T-helper 2 cell (primary cell): ENCODE measurements around the gene C10orf120.

Experiments used
- DNase-seq, 5 experiments: peaks; one replicate each; pipeline versions ENCODE4 v3.0.0 to v3.0.0-alpha.2; 2012 to 2022

Gene C10orf120

GRCh38 chr10:122703483-122704448 lies 4.1 kb upstream of the C10orf120 start:
- DNase-seq: peak in 3 of 5 experiments; percentile 18 to 33 (median 26)

DNA sequence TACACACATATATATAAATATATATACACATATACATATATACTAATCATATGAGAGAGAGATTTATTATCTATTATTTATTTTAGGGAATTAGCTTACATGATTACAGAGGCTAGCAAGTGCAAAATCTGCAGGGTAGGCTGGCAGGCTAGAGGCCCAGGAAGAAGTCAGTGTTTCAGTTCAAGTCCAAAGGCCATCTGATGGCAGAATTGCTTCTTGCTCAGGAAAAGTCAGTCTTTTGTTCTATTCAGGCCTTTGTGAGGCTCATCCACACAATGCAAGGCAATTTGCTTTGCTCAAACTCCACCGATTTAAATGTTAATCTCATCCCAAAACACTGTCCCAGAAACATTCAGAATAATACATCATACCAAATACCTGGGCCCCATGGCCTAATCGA lies 2.6 kb upstream of the C10orf120 start:
- DNase-seq: no peak

DNA sequence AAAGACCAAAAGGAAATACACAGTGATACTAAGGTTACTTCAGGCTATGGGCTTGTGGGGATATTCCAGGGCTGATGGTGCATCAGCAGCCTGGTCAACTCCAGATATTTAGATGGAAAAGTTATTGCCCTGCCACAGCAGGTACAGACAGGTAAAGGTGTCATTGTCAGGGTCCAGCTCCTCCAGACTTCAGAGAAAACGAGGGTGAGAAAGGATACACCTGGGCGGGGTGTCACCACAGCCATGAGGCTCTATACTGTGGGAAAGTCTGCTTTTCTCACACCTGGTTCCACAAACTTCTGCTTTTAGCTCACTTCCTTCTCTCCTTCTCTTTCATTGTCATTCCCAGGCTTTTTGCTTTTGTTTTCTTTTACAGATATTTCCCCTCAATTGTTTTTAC lies 2.0 kb upstream of the C10orf120 start:
- DNase-seq: no peak

DNA sequence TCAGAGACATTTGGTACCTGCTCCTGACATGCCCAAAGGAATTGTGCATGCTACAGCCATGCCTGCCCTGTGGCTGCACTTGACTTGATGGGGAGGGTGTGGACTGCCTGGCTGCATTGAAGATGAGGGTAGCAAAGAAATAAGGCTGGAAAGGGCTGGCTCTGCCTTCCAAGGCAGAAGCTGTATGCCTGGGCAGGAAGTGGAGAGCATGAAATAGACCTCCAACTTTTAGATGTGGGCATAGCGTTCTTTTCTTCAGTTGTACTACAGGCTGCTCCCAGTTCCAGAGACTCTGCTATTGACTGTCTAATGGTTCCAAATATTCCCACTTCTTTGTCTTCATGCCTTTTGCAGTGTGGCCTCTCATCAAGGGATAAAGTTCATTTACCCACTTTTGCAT lies 3.0 kb downstream of the C10orf120 start:
- DNase-seq: no peak

DNA sequence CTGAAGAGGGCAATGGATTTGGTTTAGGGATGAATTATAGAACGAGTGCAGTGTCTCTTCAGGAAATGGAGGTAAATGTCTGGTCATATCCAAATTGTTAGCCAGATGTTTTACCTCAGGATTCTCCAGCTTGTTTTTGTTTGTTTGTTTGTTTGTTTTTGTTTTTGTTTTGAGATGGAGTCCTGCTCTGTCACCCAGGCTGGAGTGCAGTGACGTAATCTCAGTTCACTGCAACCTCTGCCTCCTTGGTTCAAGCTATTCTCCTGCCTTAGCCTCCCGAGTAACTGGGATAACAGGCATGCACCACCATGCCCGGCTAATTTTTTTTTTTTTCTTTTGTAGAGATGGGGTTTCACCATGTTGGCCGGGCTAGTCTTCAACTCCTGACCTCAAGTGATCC lies 6.9 kb downstream of the C10orf120 start:
- no peak for DNase-seq

GRCh38 chr10:122689146-122689820 lies 10.4 kb downstream of the C10orf120 start:
- DNase-seq: no peak

DNA sequence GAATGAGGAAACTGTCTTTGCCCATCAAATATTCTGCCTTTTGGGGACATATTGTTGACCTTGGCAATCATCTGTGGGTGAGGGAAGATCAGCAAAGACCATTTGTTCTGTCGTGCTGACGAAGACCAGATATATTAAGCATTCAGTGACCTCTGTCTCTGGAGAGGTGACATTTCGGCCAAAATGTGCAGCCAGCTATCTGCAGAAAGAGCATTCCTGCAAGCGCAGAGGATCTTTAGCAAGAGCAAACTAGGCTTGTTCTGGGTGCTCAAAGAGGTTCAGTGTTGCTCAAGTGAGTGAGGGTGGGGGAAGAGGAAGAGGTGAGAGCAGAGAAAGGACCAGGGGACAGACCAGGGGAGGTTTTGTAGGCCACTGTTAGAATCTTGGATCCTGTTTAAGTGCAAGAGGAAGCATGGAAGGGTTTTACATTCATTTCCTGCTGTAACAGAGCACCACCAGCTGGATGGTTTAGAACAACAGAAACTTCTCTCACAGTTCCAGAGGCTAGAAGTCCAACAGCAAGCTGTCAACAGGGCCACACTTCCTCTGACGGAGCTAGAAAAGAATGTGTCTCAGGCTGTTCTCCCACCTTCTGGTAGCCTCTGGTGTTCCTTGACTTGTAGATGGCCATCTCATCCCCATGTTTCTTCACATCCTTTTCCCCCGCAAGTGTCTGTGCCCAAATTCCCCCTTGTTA lies 11.2 kb downstream of the C10orf120 start:
- DNase-seq: no peak

DNA sequence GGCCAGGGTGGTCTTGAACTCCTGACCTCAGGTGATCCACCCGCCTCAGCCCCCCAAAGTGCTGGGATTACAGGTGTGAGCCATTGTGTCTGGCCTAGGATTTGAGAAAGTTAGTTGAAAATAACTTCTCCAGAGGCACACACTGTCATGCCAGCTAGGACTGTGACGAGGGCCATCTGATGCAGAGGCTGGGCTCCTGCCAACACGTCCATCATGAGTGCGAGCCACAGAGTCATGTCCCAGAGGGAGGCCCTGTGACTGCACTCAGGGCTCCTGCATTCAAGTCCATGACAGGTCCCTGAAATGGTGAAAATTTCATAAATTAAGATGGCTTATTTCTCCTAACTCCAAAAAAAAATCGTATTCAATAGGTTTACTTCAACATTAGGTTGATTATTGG lies 17.1 kb downstream of the C10orf120 start:
- no peak for DNase-seq

- no peak for DNase-seq
Measured at GRCh38 chr10:122678266-122678665, 21.4 kb downstream of the C10orf120 start.

DNA sequence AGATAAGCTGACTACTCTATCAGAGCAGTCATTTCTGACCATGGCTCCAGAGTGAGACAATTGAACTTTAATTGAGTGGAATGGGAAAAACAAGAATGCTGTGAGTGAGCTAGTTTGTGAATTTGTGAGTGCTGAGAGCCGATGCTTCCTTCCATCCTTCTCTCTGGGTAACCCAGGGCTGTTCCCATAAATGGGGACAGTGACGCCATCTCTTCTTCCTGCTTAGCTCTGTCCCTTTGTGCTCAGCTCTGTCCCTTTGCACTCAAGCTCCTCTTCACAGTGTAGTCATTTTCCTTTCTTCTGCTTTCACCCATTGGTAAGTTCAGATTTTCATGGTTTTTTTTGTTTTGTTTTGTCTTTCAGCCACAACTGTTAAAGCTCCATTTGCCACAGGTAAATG lies 24.4 kb downstream of the C10orf120 start:
- DNase-seq: no peak

DNA sequence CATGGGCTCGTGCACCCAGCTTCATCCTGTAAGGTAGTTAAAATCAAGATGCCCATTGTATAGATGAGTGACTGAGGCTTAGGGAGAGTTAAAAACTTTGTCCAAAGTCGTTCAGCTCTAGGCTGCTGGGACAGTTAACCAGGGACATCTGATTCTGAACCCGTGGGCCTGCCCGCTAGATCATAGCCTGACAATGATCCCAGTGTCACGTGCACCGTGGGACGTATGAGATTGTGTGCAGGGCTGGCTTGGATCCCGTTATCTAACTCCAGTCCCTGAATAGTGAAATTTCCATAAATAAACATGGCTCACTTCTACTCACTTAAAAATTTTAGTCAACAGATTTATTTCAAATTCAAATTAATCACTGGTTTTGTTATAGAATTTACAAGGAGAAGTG lies 24.9 kb downstream of the C10orf120 start:
- no peak for DNase-seq

DNA sequence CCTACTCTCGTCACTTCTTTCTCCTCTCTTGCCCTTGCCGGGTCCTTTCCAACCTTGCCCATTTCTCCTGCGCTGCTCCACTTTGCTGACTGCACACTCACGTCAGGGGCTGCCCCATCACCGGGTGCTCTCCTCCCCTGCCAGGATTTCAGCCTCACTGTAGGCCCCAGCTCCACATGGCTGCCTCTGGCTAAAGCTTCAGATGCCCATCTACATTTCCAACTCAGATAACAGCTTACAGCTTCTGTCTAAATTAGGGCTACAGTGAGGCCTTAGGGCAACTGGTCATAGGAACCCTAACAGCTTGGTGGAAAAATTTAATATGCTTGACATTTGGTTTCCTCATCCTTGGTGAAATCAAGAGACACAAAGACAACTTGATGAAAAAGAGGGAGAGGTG lies 25.9 kb downstream of the C10orf120 start:
- DNase-seq: no peak

DNA sequence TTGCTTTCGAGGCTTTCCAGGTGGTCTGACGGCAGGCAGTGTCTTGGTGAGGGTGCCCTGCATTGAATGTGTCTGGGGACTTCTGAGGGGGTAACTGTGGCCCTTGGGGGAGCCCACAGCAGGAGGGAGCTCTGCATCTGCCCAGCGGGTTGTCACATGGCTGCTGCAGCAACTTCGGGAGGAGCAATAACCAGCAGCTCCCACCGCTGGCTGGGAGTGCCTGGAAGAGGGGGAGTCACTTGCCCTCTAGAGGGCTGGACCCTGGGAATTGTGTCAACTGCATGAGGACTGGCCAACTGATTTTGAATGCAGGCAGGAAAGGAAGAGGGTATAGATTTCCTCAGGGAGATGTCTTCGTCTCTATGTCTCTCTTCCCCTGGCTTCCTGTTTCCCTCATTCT lies 26.4 kb downstream of the C10orf120 start:
- DNase-seq: no peak

- no peak for DNase-seq
Measured at GRCh38 chr10:122672655-122673054, 27.0 kb downstream of the C10orf120 start.

GRCh38 chr10:122671355-122671754 lies 28.3 kb downstream of the C10orf120 start:
- no peak for DNase-seq

DNA sequence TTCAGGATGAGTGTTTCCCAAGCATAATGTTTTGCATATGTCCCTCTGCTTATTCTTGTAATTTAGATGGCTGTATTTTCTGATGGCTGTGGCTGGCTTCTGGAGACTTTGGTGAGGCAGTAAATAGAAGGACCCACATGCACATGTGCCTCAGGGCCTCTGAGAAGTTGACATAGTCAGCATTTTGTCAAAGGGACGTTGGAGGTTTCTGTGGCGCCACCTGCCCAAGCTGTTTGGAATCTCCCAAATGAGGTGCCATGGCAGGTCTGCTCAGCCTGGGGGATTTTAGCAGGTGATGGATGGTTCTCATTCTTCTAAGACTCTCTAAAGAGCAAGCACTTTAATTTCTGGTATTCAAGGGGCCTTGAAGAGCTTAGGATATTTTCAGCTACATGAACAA lies 29.8 kb downstream of the C10orf120 start:
- DNase-seq: no peak

- DNase-seq: no peak
Measured at GRCh38 chr10:122669045-122669444, 30.6 kb downstream of the C10orf120 start.

DNA sequence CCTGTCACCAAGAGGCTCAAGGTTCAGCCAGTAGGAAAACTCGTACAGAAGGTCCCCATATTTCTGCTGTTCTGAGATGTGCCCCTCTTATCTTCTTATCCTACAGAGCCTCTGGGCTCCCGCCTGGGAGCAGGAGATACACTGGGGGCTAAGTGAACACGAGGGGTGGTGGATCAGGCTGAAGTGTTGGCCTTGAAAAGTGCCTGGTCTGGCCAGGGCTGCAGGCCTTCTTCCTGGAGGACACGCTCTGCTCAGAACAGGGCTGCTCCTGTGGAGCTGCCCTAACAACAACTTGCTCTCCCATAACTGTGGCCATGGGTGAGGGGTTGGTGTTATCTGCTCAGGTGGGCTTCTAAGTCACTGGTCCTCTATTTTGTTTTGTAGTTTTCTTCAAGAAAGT lies 33.7 kb downstream of the C10orf120 start:
- no peak for DNase-seq

DNA sequence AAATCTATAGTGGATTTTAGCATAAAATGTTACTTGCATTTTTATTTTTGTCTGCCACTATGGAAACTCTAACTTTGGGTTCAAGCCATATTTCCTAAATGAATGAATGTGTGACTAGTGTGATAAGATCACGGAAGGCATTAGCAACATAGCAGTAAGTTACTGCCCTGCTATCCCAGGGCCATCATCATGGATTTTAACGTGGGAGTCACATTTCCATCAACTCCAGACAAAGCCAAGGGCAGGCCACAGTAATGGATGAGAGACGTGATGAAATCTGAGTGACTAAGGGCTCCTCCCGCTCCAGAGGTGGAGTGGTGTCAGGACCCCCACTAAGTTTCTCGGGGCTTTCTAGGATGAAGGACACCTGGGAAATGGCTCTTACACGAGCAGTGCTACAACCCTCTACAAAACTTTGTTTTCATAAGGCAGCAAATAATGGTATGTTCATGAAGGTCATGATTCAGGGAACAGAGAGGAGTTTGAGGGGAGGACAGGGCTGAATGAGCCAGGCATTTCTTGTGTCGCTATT lies 34.3 kb downstream of the C10orf120 start:
- DNase-seq: no peak

DNA sequence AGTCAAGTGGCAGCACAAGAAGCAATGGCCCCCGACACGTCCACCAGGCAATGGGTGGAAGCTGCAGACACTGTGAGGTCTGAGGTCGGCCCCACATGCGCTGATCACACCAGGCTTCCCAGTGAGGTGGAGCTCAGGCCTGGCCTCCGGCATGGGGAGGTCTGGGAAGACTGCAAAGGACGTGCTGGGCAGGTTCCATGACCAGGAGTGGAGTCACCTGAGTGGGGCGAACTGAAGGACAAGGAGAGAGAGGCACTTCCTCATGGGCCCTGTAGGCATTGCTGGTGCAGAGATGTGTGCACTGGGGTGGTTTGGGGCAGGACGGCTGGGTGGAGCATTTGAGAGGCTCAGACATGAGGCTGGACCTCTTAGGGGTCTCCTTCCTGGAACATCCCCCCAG lies 35.1 kb downstream of the C10orf120 start:
- DNase-seq: no peak

DNA sequence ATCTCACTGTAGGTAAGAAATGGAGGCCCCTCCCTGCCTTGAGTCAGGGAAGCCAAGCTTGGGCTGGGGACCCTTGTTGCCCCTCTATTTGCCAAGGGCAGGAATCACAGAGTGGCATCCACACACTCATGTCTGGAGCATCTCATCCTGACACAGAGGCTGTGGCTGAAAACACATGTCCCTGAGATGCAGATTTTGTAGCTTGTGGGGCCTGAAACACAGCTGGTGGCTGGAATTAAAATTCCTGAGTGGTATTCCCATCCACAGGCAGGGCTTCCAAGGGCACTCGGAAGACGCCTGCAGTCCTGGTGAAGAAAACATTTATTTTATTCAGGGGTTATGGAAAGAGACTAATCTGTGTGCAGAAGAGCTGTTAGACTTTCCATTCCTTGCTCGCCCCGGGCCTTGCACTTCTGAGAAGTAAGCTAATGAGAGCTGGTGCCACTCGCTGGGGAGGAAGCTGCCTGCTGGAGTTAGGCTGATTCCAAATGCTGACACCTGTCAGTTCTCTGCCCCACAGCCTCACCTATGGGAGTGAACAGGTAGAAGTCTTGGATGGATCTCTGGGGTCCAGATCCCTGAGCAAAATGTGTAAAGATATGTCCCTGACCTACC lies 36.0 kb downstream of the C10orf120 start:
- DNase-seq: no peak

DNA sequence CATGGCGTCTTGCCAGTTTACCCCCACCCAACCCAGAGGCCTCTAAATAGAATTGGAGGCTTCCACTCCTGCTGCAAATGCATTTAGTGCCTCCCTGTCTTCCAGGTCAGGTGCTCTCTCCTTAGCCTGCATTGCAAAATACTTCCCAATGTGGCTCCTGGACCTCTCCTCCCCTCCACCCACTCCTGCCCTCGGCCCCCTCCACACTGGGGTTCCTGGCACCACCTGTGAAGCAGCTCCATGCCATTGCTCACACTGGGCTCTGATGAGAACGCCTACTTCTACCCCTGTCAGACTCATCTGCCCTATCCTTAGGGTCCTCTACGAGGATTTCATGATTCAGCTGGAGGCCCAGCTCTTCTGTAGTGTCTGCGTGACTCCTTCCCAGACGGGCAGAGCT lies 37.4 kb downstream of the C10orf120 start:
- no peak for DNase-seq

DNA sequence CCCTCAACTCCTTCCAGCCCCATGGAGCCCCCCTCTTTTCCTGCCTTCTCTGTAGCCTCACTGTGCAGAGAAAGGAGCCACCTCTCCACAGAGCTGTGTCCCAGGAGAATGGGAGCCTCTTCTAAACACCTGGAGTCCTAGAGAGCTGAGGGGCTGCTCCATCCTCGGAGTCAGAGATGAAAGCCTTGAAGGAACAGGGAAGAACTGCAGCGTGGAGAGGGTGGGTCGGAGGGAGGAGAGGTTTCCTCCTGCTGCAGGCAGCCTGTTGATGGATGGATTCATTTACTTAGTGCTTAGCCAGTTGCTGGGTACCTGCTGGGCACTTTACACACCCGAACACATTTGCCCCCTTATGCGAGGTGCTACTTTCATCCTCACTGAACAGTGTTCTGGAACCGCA lies 39.0 kb downstream of the C10orf120 start:
- no peak for DNase-seq
